ENCODE results near the gene CNGB1.
"Not testable (repeated sequence)": the region's sequence is repeated elsewhere in the genome, so short reads cannot be mapped to it uniquely, and the experiment has no call there.

The CNGB1 gene

GRCh38 chr16:57859331-57859730 lies 111.6 kb downstream of the CNGB1 start:
- Mint-ChIP-seq H3K9me3 (no peaks in the 10 kb centered on the region), H3K27ac (no peak overlapping the region), H3K27me3 (peaks cover 32% of the 10 kb centered on the region), H3K4me1 (ENCODE audit: low read depth) (no peaks in the 10 kb centered on the region), H3K36me3 (ENCODE audit: low read depth) (no peaks in the 10 kb centered on the region), H3K4me3 (no peak overlapping the region)

- H3K9me3 Mint-ChIP-seq: no peaks in the 10 kb centered on the region
- no peaks in the 10 kb centered on the region for H3K4me1 Mint-ChIP-seq (ENCODE audit: low read depth)
- no peaks in the 10 kb centered on the region for H3K36me3 Mint-ChIP-seq (ENCODE audit: low read depth)
- no peak overlapping the region for H3K27ac Mint-ChIP-seq
- no peak overlapping the region for H3K4me3 Mint-ChIP-seq
- H3K27me3 Mint-ChIP-seq: peaks cover 32% of the 10 kb centered on the region
Measured at GRCh38 chr16:57858635-57859034, 112.3 kb downstream of the CNGB1 start.

GRCh38 chr16:57857991-57858390 lies 112.9 kb downstream of the CNGB1 start:
- H3K27me3 Mint-ChIP-seq: peaks cover 25% of the 10 kb centered on the region
- not testable (repeated sequence) for H3K4me1 Mint-ChIP-seq (ENCODE audit: low read depth); H3K9me3 Mint-ChIP-seq; H3K27ac Mint-ChIP-seq; H3K4me3 Mint-ChIP-seq; H3K36me3 Mint-ChIP-seq (ENCODE audit: low read depth)

- no peak overlapping the region for H3K4me3 Mint-ChIP-seq
- H3K9me3 Mint-ChIP-seq: no peaks in the 10 kb centered on the region
- H3K4me1 Mint-ChIP-seq (ENCODE audit: low read depth): no peaks in the 10 kb centered on the region
- H3K27ac Mint-ChIP-seq: no peak overlapping the region
- H3K36me3 Mint-ChIP-seq (ENCODE audit: low read depth): no peaks in the 10 kb centered on the region
- H3K27me3 Mint-ChIP-seq: peaks cover 20% of the 10 kb centered on the region
Measured at GRCh38 chr16:57855188-57855587, 115.7 kb downstream of the CNGB1 start.

GRCh38 chr16:57852189-57852588 lies 118.7 kb downstream of the CNGB1 start:
- Mint-ChIP-seq H3K27ac (no peak overlapping the region), H3K4me1 (ENCODE audit: low read depth) (no peaks in the 10 kb centered on the region), H3K27me3 (peaks cover 8% of the 10 kb centered on the region), H3K36me3 (ENCODE audit: low read depth) (no peaks in the 10 kb centered on the region), H3K9me3 (no peaks in the 10 kb centered on the region), H3K4me3 (no peak overlapping the region)

GRCh38 chr16:57848181-57848580 lies 122.7 kb downstream of the CNGB1 start:
- Mint-ChIP-seq H3K27ac (no peak overlapping the region), H3K9me3 (no peaks in the 10 kb centered on the region), H3K4me3 (no peak overlapping the region), H3K36me3 (ENCODE audit: low read depth) (no peaks in the 10 kb centered on the region), H3K27me3 (peaks cover 4% of the 10 kb centered on the region), H3K4me1 (ENCODE audit: low read depth) (no peaks in the 10 kb centered on the region)

GRCh38 chr16:57846931-57847330 lies 124.0 kb downstream of the CNGB1 start:
- not testable (repeated sequence) for H3K4me3 Mint-ChIP-seq; H3K36me3 Mint-ChIP-seq (ENCODE audit: low read depth); H3K4me1 Mint-ChIP-seq (ENCODE audit: low read depth); H3K27ac Mint-ChIP-seq; H3K9me3 Mint-ChIP-seq; H3K27me3 Mint-ChIP-seq

- H3K27ac Mint-ChIP-seq: no peak overlapping the region
Measured at GRCh38 chr16:57846078-57846697, 124.7 kb downstream of the CNGB1 start.

GRCh38 chr16:57845115-57845514 lies 125.8 kb downstream of the CNGB1 start:
- Mint-ChIP-seq H3K36me3 (ENCODE audit: low read depth) (no peaks in the 10 kb centered on the region), H3K9me3 (no peaks in the 10 kb centered on the region), H3K4me3 (no peak overlapping the region), H3K27ac (no peak overlapping the region), H3K27me3 (no peaks in the 10 kb centered on the region), H3K4me1 (ENCODE audit: low read depth) (no peaks in the 10 kb centered on the region)

More at GRCh38 chr16:57846078-57846697, 124.7 kb downstream of the CNGB1 start:
- no peaks in the 10 kb centered on the region for H3K4me1 Mint-ChIP-seq (ENCODE audit: low read depth)
- no peaks in the 10 kb centered on the region for H3K27me3 Mint-ChIP-seq
- H3K4me3 Mint-ChIP-seq: no peak overlapping the region
- no peaks in the 10 kb centered on the region for H3K36me3 Mint-ChIP-seq (ENCODE audit: low read depth)
- H3K9me3 Mint-ChIP-seq: no peaks in the 10 kb centered on the region

- Mint-ChIP-seq H3K27me3 (no peaks in the 10 kb centered on the region), H3K4me1 (ENCODE audit: low read depth) (no peaks in the 10 kb centered on the region), H3K9me3 (no peaks in the 10 kb centered on the region), H3K27ac (no peak overlapping the region), H3K4me3 (no peak overlapping the region), H3K36me3 (ENCODE audit: low read depth) (no peaks in the 10 kb centered on the region)
Measured at GRCh38 chr16:57844416-57845030, 126.4 kb downstream of the CNGB1 start.

GRCh38 chr16:57843400-57843799 lies 127.5 kb downstream of the CNGB1 start:
- no peaks in the 10 kb centered on the region for H3K4me1 Mint-ChIP-seq (ENCODE audit: low read depth)
- H3K9me3 Mint-ChIP-seq: no peaks in the 10 kb centered on the region
- no peak overlapping the region for H3K27ac Mint-ChIP-seq
- no peaks in the 10 kb centered on the region for H3K27me3 Mint-ChIP-seq
- no peaks in the 10 kb centered on the region for H3K36me3 Mint-ChIP-seq (ENCODE audit: low read depth)
- H3K4me3 Mint-ChIP-seq: no peak overlapping the region

- H3K27me3 Mint-ChIP-seq: no peaks in the 10 kb centered on the region
- no peaks in the 10 kb centered on the region for H3K9me3 Mint-ChIP-seq
- H3K27ac Mint-ChIP-seq: no peak overlapping the region
- H3K36me3 Mint-ChIP-seq (ENCODE audit: low read depth): no peaks in the 10 kb centered on the region
- H3K4me1 Mint-ChIP-seq (ENCODE audit: low read depth): no peaks in the 10 kb centered on the region
- no peak overlapping the region for H3K4me3 Mint-ChIP-seq
Measured at GRCh38 chr16:57842601-57843000, 128.3 kb downstream of the CNGB1 start.

GRCh38 chr16:57840833-57841232 lies 130.1 kb downstream of the CNGB1 start:
- Mint-ChIP-seq H3K36me3 (ENCODE audit: low read depth) (no peaks in the 10 kb centered on the region), H3K9me3 (no peaks in the 10 kb centered on the region), H3K4me1 (ENCODE audit: low read depth) (no peaks in the 10 kb centered on the region), H3K27ac (no peak overlapping the region), H3K27me3 (no peaks in the 10 kb centered on the region), H3K4me3 (no peak overlapping the region)

GRCh38 chr16:57838161-57838560 lies 132.8 kb downstream of the CNGB1 start:
- H3K27me3 Mint-ChIP-seq: no peaks in the 10 kb centered on the region

GRCh38 chr16:57837305-57838125 lies 133.4 kb downstream of the CNGB1 start:
- H3K4me1 Mint-ChIP-seq (ENCODE audit: low read depth): no peaks in the 10 kb centered on the region
- no peaks in the 10 kb centered on the region for H3K9me3 Mint-ChIP-seq
- no peak overlapping the region for H3K4me3 Mint-ChIP-seq
- H3K27me3 Mint-ChIP-seq: no peaks in the 10 kb centered on the region
- H3K36me3 Mint-ChIP-seq (ENCODE audit: low read depth): no peaks in the 10 kb centered on the region
- no peak overlapping the region for H3K27ac Mint-ChIP-seq

More at GRCh38 chr16:57838161-57838560, 132.8 kb downstream of the CNGB1 start:
- Mint-ChIP-seq H3K4me3 (no peak overlapping the region), H3K27ac (no peak overlapping the region), H3K36me3 (ENCODE audit: low read depth) (no peaks in the 10 kb centered on the region), H3K9me3 (no peaks in the 10 kb centered on the region), H3K4me1 (ENCODE audit: low read depth) (no peaks in the 10 kb centered on the region)
